ENCODE measurements around the gene TMC8. TPM values are rescaled to one million over a fixed set of nuclear protein-coding genes. Genes with fewer than 3 reads are reported as not detected.
A peak's percentile ranks its signal among the peaks of the same experiment; 100 is the strongest.

The TMC8 gene
- total RNA-seq, 1 donor from 2014 or later: 26.6 TPM

- Histone ChIP-seq H3K4me3 (no peak overlapping the region), H3K36me3 (no peaks in the 10 kb centered on the region), H3K27me3 (no peaks in the 10 kb centered on the region), H3K4me1 (peaks cover 50% of the 10 kb centered on the region), H3K27ac (no peak overlapping the region), H3K9me3 (no peaks in the 10 kb centered on the region)
- ATAC-seq (no peak), DNase-seq (no peak)
- TF ChIP-seq CTCF (IDR thresholded peaks at IDR 0.05): no peak
- intact Hi-C loops (cut with DNase I): no loop called here
These were observed 2.8 kb downstream of the TMC8 start for GRCh38 chr17:78133179-78133951.

- no peak overlapping the region for H3K4me3 ChIP-seq
- no peaks in the 10 kb centered on the region for H3K9me3 ChIP-seq
- no peaks in the 10 kb centered on the region for H3K27me3 ChIP-seq
- peak; percentile 56 for TF ChIP-seq CTCF (IDR thresholded peaks at IDR 0.05)
- intact Hi-C loops (cut with DNase I): no loop called here
- H3K4me1 ChIP-seq: peaks cover 44% of the 10 kb centered on the region
- ATAC-seq: peak; percentile 33
- peak; percentile 80 for DNase-seq
- H3K27ac ChIP-seq: no peak overlapping the region
- H3K36me3 ChIP-seq: no peaks in the 10 kb centered on the region
These were observed 3.7 kb downstream of the TMC8 start for GRCh38 chr17:78133971-78134898.

- no peak for DNase-seq
- Histone ChIP-seq H3K36me3 (no peaks in the 10 kb centered on the region), H3K27ac (no peak overlapping the region), H3K9me3 (no peaks in the 10 kb centered on the region), H3K27me3 (no peaks in the 10 kb centered on the region), H3K4me1 (peaks cover 39% of the 10 kb centered on the region), H3K4me3 (no peak overlapping the region)
- no peak for ATAC-seq
- TF ChIP-seq CTCF (IDR thresholded peaks at IDR 0.05): no peak
- intact Hi-C loops (cut with DNase I): no loop called here
These were observed 4.4 kb downstream of the TMC8 start for GRCh38 chr17:78134899-78135385.

GRCh38 chr17:78135858-78136500 lies 5.4 kb downstream of the TMC8 start:
- H3K4me1 ChIP-seq: peaks cover 41% of the 10 kb centered on the region

More at GRCh38 chr17:78135858-78136500, 5.4 kb downstream of the TMC8 start:
- Histone ChIP-seq H3K4me3 (no peak overlapping the region), H3K36me3 (no peaks in the 10 kb centered on the region), H3K27me3 (no peaks in the 10 kb centered on the region), H3K9me3 (no peaks in the 10 kb centered on the region), H3K27ac (no peak overlapping the region)
- no peak for TF ChIP-seq CTCF (IDR thresholded peaks at IDR 0.05)
- DNase-seq (no peak), ATAC-seq (no peak)
- intact Hi-C loops (cut with DNase I): no loop called here
